ENCODE data around the gene BARHL1. TPM values are rescaled to one million over a fixed set of nuclear protein-coding genes. Genes with fewer than 3 reads are reported as not detected.

Gene BARHL1
- polyA plus RNA-seq, 1 of the 3 experiments (the other 2 are of a cell fraction) = not detected

DNA sequence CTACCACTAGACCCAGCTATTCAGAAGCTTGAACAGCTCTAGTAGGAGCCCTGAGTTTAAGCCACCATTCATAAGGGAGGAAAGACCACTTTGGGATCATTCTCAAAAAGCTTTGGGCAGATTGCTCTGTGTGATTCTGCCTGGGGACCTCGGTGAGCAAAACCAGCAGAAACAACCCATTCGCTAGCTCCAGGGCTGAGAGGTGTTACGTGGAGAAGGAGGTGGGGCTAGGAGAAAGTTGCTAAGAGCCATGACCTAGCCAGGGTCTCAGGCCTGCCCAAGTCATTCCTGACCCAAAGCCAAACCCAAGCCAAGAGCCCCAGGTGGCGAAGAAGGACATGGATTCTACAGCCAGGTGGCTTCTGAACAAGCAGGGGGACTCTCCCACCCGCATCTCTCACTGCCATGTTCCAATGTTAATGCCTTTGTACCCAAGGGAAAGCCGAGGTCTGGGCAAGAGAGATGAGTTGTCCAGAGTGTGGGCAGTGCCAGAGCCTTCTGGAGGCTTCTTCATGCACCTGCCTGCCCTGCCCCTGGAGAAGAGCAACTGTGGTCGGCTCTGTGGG, 4.0 kb upstream of the BARHL1 start:
- DNase-seq = no peak
- Histone ChIP-seq H3K9me2 (no peaks in the 10 kb centered on the region), H4K20me1 (ENCODE audit: insufficient read depth) (peaks cover 19% of the 10 kb centered on the region), H3K4me1 (ENCODE audit: control insufficient read depth in 1 of 2, insufficient read depth in 2 of 2, low read depth in 1 of 2, low read length in 1 of 2) (peaks cover 3 to 8% of the 10 kb centered on the region in 2 experiments; a peak in 1 of 4 replicates), H2AFZ (ENCODE audit: low read depth) (no peak overlapping the region), H3K4me2 (no peak overlapping the region), H3K79me2 (ENCODE audit: insufficient read depth) (no peaks in the 10 kb centered on the region), H3K4me3 (ENCODE audit: low read depth in 2 of 2, low read length in 1 of 2) (no peak overlapping the region), H3K27me3 (ENCODE audit: insufficient read depth) (peaks cover 60% of the 10 kb centered on the region), H3K9ac (no peak overlapping the region), H3K27ac (ENCODE audit: low read depth in 2 of 2, low read length in 1 of 2) (no peak overlapping the region), H3F3A (replicated peaks; ENCODE audit: insufficient read depth) (no peaks in the 10 kb centered on the region), H3K36me3 (replicated peaks in 1 of 2; ENCODE audit: control insufficient read depth in 1 of 2, insufficient read depth in 2 of 2, low read length in 1 of 2) (no peaks in the 10 kb centered on the region), H3K9me3 (no peaks in the 10 kb centered on the region)
- no peak for TF ChIP-seq SMC3 (IDR thresholded peaks at IDR 0.05; ENCODE audit: low read depth, low read length)
- no peak for TF ChIP-seq EP300 (IDR thresholded peaks at IDR 0.05; ENCODE audit: borderline replicate concordance in 1 of 2, low read depth in 1 of 2, low read length in 1 of 2)
- no peak for TF ChIP-seq FOXM1 (IDR thresholded peaks at IDR 0.05; ENCODE audit: low read depth)
- no peak for TF ChIP-seq POLR2AphosphoS5 (IDR thresholded peaks at IDR 0.05; ENCODE audit: low read depth, low read length)
- no peak for TF ChIP-seq FOSL2 (IDR thresholded peaks at IDR 0.05; ENCODE audit: borderline replicate concordance, low read depth)
- no peak for TF ChIP-seq RAD21 (IDR thresholded peaks at IDR 0.05; ENCODE audit: low read length)
- TF ChIP-seq, protein P1, sequence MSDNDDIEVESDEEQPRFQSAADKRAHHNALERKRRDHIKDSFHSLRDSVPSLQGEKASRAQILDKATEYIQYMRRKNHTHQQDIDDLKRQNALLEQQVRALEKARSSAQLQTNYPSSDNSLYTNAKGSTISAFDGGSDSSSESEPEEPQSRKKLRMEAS (IDR thresholded peaks at IDR 0.05; ENCODE audit: low read depth) = no peak
- ChIA-PET CTCF (interaction anchor here (0.7 to 1.6 kb wide), 2 partner anchors 220 to 221 kb away, joined by 3 to 4 read pairs; no protein-coding TSS in a partner anchor), POLR2A (no interaction called here)
- 47% methylated on average over 7 of the region's 7 CpGs for WGBS (ENCODE audit: low lambda C conversion rate)

DNA sequence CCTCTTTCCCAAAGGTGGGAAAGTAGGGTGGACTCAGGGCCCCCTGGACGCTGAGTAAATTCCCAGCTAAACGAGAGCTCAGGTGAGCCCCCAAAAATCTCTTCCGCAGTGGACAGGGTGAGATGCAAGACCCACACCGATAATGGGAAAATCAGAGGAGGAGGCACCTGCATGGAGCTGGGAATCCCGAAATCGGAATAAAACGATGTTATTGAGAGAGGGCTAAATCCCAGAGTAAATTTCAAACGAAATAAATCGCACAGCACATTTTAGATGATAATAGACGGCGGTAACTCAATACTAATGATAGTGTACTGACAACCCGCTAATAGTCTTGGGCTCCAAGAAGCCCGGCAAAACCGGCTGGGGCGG, 3.0 kb upstream of the BARHL1 start:
- Histone ChIP-seq H3K27me3 (ENCODE audit: insufficient read depth) (peaks cover 67% of the 10 kb centered on the region), H3K79me2 (ENCODE audit: insufficient read depth) (no peaks in the 10 kb centered on the region), H3K4me2 (no peak overlapping the region), H3F3A (replicated peaks; ENCODE audit: insufficient read depth) (no peaks in the 10 kb centered on the region), H3K27ac (ENCODE audit: low read depth in 2 of 2, low read length in 1 of 2) (no peak overlapping the region), H3K4me3 (ENCODE audit: low read depth in 2 of 2, low read length in 1 of 2) (no peak overlapping the region), H3K9me2 (no peaks in the 10 kb centered on the region), H2AFZ (ENCODE audit: low read depth) (no peak overlapping the region), H4K20me1 (ENCODE audit: insufficient read depth) (peaks cover 24% of the 10 kb centered on the region), H3K9ac (no peak overlapping the region), H3K4me1 (ENCODE audit: control insufficient read depth in 1 of 2, insufficient read depth in 2 of 2, low read depth in 1 of 2, low read length in 1 of 2) (peaks cover 3 to 8% of the 10 kb centered on the region in 2 experiments; a peak in 1 of 4 replicates), H3K36me3 (replicated peaks in 1 of 2; ENCODE audit: control insufficient read depth in 1 of 2, insufficient read depth in 2 of 2, low read length in 1 of 2) (no peaks in the 10 kb centered on the region), H3K9me3 (no peaks in the 10 kb centered on the region)
- no peak for DNase-seq
- WGBS (ENCODE audit: low lambda C conversion rate) = 66% methylated on average over 15 of the region's 15 CpGs
- TF ChIP-seq TEAD4 (IDR thresholded peaks at IDR 0.05; ENCODE audit: borderline replicate concordance, insufficient read depth) = no peak
- TF ChIP-seq ELF1 (IDR thresholded peaks at IDR 0.05) = no peak
- TF ChIP-seq, protein P2, sequence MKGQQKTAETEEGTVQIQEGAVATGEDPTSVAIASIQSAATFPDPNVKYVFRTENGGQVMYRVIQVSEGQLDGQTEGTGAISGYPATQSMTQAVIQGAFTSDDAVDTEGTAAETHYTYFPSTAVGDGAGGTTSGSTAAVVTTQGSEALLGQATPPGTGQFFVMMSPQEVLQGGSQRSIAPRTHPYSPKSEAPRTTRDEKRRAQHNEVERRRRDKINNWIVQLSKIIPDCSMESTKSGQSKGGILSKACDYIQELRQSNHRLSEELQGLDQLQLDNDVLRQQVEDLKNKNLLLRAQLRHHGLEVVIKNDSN (IDR thresholded peaks at IDR 0.05; ENCODE audit: borderline replicate concordance, low read depth) = no peak
- no peak for TF ChIP-seq GABPA (IDR thresholded peaks at IDR 0.05; ENCODE audit: low read depth)
- TF ChIP-seq FOSL2 (IDR thresholded peaks at IDR 0.05; ENCODE audit: borderline replicate concordance, low read depth) = no peak
- TF ChIP-seq NRF1 (IDR thresholded peaks at IDR 0.05; ENCODE audit: low read depth, low read length) = no peak
- no peak for TF ChIP-seq FOXM1 (IDR thresholded peaks at IDR 0.05; ENCODE audit: low read depth)
- no peak for TF ChIP-seq POLR2AphosphoS5 (IDR thresholded peaks at IDR 0.05; ENCODE audit: low read depth, low read length)
- ChIA-PET POLR2A (interaction anchor here (1.1 kb wide), 1 partner anchor 13 kb away, joined by 4 read pairs; no protein-coding TSS in a partner anchor), CTCF (interaction anchor here (1.3 kb wide), 1 partner anchor 32 kb away, joined by 3 read pairs; no protein-coding TSS in a partner anchor)

All from SK-N-SH (cell line).